Aorta (tissue), 5 donors: ENCODE measurements around the gene MAST4. TPM values are rescaled to one million over a fixed set of nuclear protein-coding genes. Genes with fewer than 3 reads are reported as not detected.

Experiments
- ATAC-seq: fragments of 200-7000 bp; cut with Tn5 transposase; one replicate; pipeline ENCODE4 v1.9.1; 2022; ENCODE audit warnings: moderate library complexity; ENCODE audit not compliant: low FRiP score
- DNase-seq, 2 donors: peaks; one replicate each; pipeline ENCODE4 v3.0.0-alpha.2; 2020
- H3K27ac ChIP-seq, 2 donors: one replicate each; pipeline ENCODE4 v1.5.1; 2013; ENCODE audit warnings: low read length in 2 of 2, mild to moderate bottlenecking in 2 of 2, moderate library complexity in 2 of 2, control low read depth in 1 of 2, inconsistent platforms in 1 of 2, low read depth in 1 of 2
- H3K27me3 ChIP-seq, 2 donors: one replicate each; pipeline ENCODE4 v1.6.1; 2013; ENCODE audit warnings: control low read depth in 1 of 2, low read length in 1 of 2, mild to moderate bottlenecking in 1 of 2, moderate library complexity in 1 of 2; ENCODE audit not compliant: insufficient read depth in 2 of 2, control insufficient read depth in 1 of 2
- H3K36me3 ChIP-seq, 2 donors: one replicate each; pipeline ENCODE4 v1.6.1; 2013; ENCODE audit warnings: control low read depth in 1 of 2, low read length in 1 of 2, mild to moderate bottlenecking in 1 of 2; ENCODE audit not compliant: insufficient read depth in 2 of 2, control insufficient read depth in 1 of 2
- H3K4me1 ChIP-seq, 2 donors: one replicate each; pipeline ENCODE4 v1.6.1; 2013; ENCODE audit warnings: low read length in 2 of 2, control low read depth in 1 of 2, mild to moderate bottlenecking in 1 of 2, moderate library complexity in 1 of 2; ENCODE audit not compliant: insufficient read depth in 2 of 2, control insufficient read depth in 1 of 2
- H3K4me3 ChIP-seq, 2 donors: one replicate each; pipeline ENCODE4 v1.5.1; 2013; ENCODE audit warnings: low read length in 2 of 2, control low read depth in 1 of 2, mild to moderate bottlenecking in 1 of 2
- H3K9me3 ChIP-seq: one replicate; pipeline ENCODE4 v1.6.1; 2013; ENCODE audit warnings: mild to moderate bottlenecking, low read length; ENCODE audit not compliant: control insufficient read depth
- WGBS, 2 donors: extraction: QIAGEN DNeasy Blood & Tissue Kit; methylation state at CpG; one replicate each; pipeline ENCODE4 v1.1.7; 2013; 5-methylcytosine and 5-hydroxymethylcytosine counted together
- intact Hi-C, 2 donors: fragments of 100-400 bp; cut with DNase I; formaldehyde crosslinking; loops; one replicate each; pipeline versions ENCODE4 v1.14.2 to v1.15.0; 2022
- polyA plus RNA-seq, 2 donors: library from polyadenylated mRNA; stranded (reverse); fragments of 200-250 nt; gene quantifications; one replicate each; pipeline ENCODE4 v1.2.3, GENCODE V29; 2013
- total RNA-seq, 2 donors: library from RNA; stranded (reverse); fragmentation: NEBNext Ultra II Directional; extraction: Animal tissue kit (Norgen Biotek cat#: 25700); gene quantifications; one replicate each; pipeline ENCODE4 v1.2.1, GENCODE V29; 2021
- donor health status: healthy with polysubstance abuse.
- donor health status: Bipolar disorder and iron deficiency.
- donor health status: DM: no; HTN: no; CAD: no.
- donor health status: DM: no; HTN: no; CAD: no.
- donor health status: DM: yes; HTN: yes; CAD: no.

MAST4 gene
- total and polyA plus RNA-seq, 4 donors: 2.4 to 66.5 (median 24.9) TPM

DNA sequence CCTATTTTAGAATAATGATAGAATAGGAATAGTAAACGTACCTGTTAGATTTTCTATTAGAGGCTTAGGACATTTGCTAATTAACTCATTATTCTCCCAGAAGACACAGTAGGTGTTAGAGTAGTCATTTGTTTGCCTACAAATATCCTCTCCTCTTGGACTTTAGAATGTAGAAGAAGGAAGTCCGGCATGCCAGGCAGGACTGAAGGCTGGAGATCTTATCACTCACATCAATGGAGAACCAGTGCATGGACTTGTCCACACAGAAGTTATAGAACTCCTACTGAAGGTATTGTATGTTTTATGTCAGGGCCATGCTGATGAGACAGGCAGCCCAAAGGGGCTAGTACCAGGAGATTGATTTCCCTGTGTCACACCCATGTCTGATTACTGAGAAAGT is 557.1 kb downstream of the MAST4 start:
- no peaks in the 10 kb centered on the region for H3K4me1 ChIP-seq
- no peaks in the 10 kb centered on the region for H3K27me3 ChIP-seq
- intact Hi-C loops: no loop called here
- no peaks in the 10 kb centered on the region for H3K9me3 ChIP-seq
- peaks cover 2 to 13% of the 10 kb centered on the region in 2 donors for H3K36me3 ChIP-seq
- ATAC-seq: no peak
- DNase-seq: no peak
- H3K27ac ChIP-seq: no peak overlapping the region
- whole genome bisulfite sequencing, 2 donors: 79 to 82% methylated on average over 2 of the region's 2 CpGs
- no peak overlapping the region for H3K4me3 ChIP-seq

DNA sequence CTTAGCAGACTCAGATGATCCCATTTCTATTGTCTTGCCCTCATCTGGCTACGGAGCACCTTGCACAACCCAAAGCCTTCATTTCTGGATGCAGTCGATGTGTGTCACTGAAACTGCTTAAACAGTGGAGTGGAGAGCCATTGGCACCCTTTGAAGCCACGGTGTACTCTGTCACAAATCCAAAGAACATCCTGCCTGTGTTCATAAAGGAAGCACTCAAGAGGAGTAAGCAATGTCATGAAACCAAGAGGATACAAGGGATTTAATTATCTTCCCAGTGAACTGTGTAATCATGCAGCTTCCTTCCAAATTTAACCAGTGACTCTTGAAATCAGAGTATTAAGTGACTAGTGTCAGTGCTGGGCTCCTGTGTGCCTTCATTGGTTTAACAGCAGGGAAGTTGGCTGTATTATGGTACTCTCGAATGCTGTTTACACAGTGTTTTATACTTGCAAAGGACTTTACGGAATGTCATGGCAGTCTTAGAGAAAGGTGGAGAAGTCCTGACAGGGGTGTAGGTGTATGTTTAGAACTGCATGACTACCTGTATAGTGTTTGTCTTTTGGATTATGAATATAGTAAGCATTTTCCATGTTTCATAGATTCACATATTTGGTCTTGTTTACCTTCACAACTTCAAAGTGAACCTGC is 558.5 kb downstream of the MAST4 start:
- H3K4me3 ChIP-seq: no peak overlapping the region
- ATAC-seq (no peak), DNase-seq (no peak)
- 56 to 65% methylated on average over 5 of the region's 5 CpGs for WGBS, 2 donors
- H3K27me3 ChIP-seq: no peaks in the 10 kb centered on the region
- no peak overlapping the region for H3K27ac ChIP-seq
- H3K36me3 ChIP-seq: peaks cover 2 to 11% of the 10 kb centered on the region in 2 donors
- intact Hi-C loops: no loop called here
- no peaks in the 10 kb centered on the region for H3K4me1 ChIP-seq
- no peaks in the 10 kb centered on the region for H3K9me3 ChIP-seq

DNA sequence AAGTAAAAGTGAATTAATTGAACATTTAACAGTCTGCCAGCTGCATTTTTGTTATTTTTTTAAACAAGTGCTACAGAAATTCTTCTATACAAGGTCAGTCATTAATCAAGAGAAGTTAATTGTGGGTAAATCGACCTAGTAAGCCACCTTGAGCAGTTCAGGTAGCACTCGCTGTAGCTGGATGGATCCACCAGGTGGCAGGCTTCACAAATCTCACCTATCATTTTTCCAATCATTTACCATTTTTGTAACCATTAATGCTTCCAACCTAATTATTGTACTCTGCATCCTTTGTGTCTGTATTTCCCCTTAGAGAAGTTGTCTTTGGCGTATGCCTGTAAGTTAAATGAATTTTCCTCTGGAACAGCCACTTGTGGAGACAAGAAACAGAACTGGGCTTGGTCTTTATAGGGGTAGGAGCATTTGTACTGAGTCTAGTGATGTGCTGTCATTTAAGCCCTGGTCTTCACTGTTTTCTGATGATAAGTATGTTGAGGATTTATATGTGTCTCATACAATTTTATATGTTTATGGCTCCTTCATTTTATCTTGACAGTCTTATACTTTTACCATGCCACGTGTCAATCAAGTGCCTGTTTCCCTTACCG is 560.9 kb downstream of the MAST4 start:
- Histone ChIP-seq H3K9me3 (no peaks in the 10 kb centered on the region), H3K4me3 (no peak overlapping the region), H3K27ac (no peak overlapping the region), H3K36me3 (peaks cover 0 to 11% of the 10 kb centered on the region in 2 donors), H3K27me3 (no peaks in the 10 kb centered on the region), H3K4me1 (no peaks in the 10 kb centered on the region)
- no peak for DNase-seq
- 59 to 63% methylated on average over 5 of the region's 5 CpGs for WGBS, 2 donors
- intact Hi-C loops: loop anchor here (2.0 kb wide), 1 partner anchor 52 kb away; no protein-coding TSS in a partner anchor
- ATAC-seq: peak; percentile 60

DNA sequence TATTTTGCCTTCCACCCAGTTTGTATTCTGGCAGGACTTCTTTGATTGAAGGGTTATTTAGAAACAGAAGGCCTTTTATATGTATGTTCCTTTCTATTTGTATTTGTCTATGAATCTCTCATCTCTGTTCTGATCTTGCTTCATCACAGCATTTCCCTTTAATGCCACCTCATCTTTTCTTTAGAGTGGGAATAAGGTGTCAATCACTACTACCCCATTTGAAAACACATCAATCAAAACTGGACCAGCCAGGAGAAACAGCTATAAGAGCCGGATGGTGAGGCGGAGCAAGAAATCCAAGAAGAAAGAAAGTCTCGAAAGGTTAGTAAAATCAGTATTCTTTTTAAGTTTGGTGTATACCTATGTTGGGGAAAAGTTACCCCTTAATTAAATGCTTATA is 564.1 kb downstream of the MAST4 start:
- DNase-seq (no peak), ATAC-seq (no peak)
- H3K27ac ChIP-seq: peak overlapping the region in 1 of 2 donors; percentile 57
- no peak overlapping the region for H3K4me3 ChIP-seq
- peaks cover 0 to 9% of the 10 kb centered on the region in 2 donors for H3K36me3 ChIP-seq
- no peaks in the 10 kb centered on the region for H3K4me1 ChIP-seq
- intact Hi-C loops: loop anchor here in 1 of 2 donors (10.0 kb wide), 1 partner anchor 155 kb away; no protein-coding TSS in a partner anchor
- H3K9me3 ChIP-seq: no peaks in the 10 kb centered on the region
- WGBS, 2 donors: 68% methylated on average over 3 of the region's 3 CpGs
- H3K27me3 ChIP-seq: no peaks in the 10 kb centered on the region

DNA sequence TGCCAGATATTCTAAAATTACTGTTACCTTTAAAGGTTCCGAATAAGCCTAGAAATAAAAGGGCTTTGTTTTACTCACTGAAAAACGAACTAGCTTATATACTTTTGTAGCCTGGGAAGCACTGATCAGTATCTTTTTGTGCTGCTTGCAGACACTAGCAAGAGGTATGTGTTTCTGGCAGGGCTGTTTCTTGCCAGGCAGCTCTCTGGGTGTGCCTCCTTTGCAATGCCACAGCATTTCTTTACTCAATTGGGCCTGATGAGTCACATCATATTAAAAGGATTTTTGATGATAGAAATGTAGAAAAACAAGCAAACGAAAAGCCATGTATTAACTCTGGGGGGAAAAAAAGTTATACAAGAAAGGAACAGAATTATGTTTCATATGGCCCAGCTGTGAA is 564.8 kb downstream of the MAST4 start:
- intact Hi-C loops: loop anchor here in 1 of 2 donors (10.0 kb wide), 1 partner anchor 156 kb away; no protein-coding TSS in a partner anchor
- Histone ChIP-seq H3K36me3 (peaks cover 0 to 9% of the 10 kb centered on the region in 2 donors), H3K4me3 (no peak overlapping the region), H3K27ac (no peak overlapping the region), H3K27me3 (no peaks in the 10 kb centered on the region), H3K4me1 (no peaks in the 10 kb centered on the region), H3K9me3 (no peaks in the 10 kb centered on the region)
- ATAC-seq (no peak), DNase-seq (no peak)
- 2 to 4% methylated on average over 3 of the region's 3 CpGs for WGBS, 2 donors

DNA sequence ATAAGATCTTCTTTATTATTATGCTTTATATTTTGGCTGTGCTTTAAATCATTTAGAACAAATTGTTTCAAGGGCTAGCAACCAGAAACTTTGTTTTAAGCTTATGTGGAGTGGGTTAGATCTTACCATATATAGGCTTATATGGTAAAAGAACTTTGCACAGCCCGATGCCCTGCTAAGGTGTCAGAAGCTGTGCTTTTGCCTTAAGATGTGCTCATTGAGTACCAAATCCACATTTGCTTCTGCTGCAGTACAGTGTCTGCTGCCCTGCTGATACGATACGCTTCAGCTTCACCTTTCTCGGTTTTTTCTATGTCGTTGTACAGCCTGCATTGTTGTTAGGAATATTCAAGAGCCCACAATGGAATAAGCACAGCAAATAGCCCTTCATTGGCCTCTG is 565.6 kb downstream of the MAST4 start:
- peak overlapping the region in 1 of 2 donors; percentile 14 for H3K27ac ChIP-seq
- H3K4me1 ChIP-seq: no peaks in the 10 kb centered on the region
- DNase-seq (no peak), ATAC-seq (no peak)
- 85% methylated on average over 5 of the region's 5 CpGs for WGBS, 2 donors
- no peak overlapping the region for H3K4me3 ChIP-seq
- intact Hi-C loops: loop anchor here in 1 of 2 donors (10.0 kb wide), 1 partner anchor 157 kb away; no protein-coding TSS in a partner anchor
- no peaks in the 10 kb centered on the region for H3K9me3 ChIP-seq
- no peaks in the 10 kb centered on the region for H3K27me3 ChIP-seq
- peaks cover 0 to 9% of the 10 kb centered on the region in 2 donors for H3K36me3 ChIP-seq

DNA sequence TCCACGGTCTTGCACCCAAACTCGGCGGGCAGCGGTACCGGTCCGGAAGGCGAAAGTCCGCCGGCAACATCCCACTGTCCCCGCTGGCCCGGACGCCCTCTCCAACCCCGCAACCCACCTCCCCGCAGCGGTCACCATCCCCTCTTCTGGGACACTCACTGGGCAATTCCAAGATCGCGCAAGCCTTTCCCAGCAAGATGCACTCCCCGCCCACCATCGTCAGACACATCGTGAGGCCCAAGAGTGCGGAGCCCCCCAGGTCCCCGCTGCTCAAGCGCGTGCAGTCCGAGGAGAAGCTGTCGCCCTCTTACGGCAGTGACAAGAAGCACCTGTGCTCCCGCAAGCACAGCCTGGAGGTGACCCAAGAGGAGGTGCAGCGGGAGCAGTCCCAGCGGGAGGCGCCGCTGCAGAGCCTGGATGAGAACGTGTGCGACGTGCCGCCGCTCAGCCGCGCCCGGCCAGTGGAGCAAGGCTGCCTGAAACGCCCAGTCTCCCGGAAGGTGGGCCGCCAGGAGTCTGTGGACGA is 567.1 kb downstream of the MAST4 start:
- peaks cover 0 to 8% of the 10 kb centered on the region in 2 donors for H3K36me3 ChIP-seq

DNA sequence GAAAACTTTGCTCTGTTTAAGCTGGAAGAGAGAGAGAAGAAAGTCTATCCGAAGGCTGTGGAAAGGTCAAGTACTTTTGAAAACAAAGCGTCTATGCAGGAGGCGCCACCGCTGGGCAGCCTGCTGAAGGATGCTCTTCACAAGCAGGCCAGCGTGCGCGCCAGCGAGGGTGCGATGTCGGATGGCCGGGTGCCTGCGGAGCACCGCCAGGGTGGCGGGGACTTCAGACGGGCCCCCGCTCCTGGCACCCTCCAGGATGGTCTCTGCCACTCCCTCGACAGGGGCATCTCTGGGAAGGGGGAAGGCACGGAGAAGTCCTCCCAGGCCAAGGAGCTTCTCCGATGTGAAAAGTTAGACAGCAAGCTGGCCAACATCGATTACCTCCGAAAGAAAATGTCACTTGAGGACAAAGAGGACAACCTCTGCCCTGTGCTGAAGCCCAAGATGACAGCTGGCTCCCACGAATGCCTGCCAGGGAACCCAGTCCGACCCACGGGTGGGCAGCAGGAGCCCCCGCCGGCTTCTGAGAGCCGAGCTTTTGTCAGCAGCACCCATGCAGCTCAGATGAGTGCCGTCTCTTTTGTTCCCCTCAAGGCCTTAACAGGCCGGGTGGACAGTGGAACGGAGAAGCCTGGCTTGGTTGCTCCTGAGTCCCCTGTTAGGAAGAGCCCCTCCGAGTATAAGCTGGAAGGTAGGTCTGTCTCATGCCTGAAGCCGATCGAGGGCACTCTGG is 567.8 kb downstream of the MAST4 start:
- Histone ChIP-seq H3K9me3 (no peaks in the 10 kb centered on the region), H3K36me3 (peaks cover 0 to 8% of the 10 kb centered on the region in 2 donors), H3K27me3 (no peaks in the 10 kb centered on the region), H3K4me3 (no peak overlapping the region), H3K4me1 (no peaks in the 10 kb centered on the region), H3K27ac (no peak overlapping the region)
- peak in 1 of 2 donors; percentile 73 for DNase-seq
- WGBS, 2 donors: 90 to 91% methylated on average over 26 to 33 of the region's 33 CpGs
- intact Hi-C loops: loop anchor here in 1 of 2 donors (10.0 kb wide), 1 partner anchor 159 kb away; no protein-coding TSS in a partner anchor
- no peak for ATAC-seq

More for the DNA sequence above, 567.1 kb downstream of the MAST4 start:
- Histone ChIP-seq H3K27me3 (no peaks in the 10 kb centered on the region), H3K4me3 (no peak overlapping the region), H3K9me3 (no peaks in the 10 kb centered on the region), H3K4me1 (no peaks in the 10 kb centered on the region), H3K27ac (no peak overlapping the region)
- ATAC-seq (no peak), DNase-seq (peak in 1 of 2 donors; percentile 76)
- 94 to 96% methylated on average over 44 of the region's 44 CpGs for WGBS, 2 donors
- intact Hi-C loops: loop anchor here in 1 of 2 donors (10.0 kb wide), 1 partner anchor 158 kb away; no protein-coding TSS in a partner anchor
